Epidermal melanocyte (primary cell): ENCODE data around the gene SHC2.
"Not testable (repeated sequence)": the region's sequence is repeated elsewhere in the genome, so short reads cannot be mapped to it uniquely, and the experiment has no call there.

Source experiments
- DNase-seq: peaks from one replicate; pipeline ENCODE4 v3.0.0; 2011; ENCODE audit warnings: low spot score; ENCODE audit not compliant: insufficient read length

SHC2 gene

DNA sequence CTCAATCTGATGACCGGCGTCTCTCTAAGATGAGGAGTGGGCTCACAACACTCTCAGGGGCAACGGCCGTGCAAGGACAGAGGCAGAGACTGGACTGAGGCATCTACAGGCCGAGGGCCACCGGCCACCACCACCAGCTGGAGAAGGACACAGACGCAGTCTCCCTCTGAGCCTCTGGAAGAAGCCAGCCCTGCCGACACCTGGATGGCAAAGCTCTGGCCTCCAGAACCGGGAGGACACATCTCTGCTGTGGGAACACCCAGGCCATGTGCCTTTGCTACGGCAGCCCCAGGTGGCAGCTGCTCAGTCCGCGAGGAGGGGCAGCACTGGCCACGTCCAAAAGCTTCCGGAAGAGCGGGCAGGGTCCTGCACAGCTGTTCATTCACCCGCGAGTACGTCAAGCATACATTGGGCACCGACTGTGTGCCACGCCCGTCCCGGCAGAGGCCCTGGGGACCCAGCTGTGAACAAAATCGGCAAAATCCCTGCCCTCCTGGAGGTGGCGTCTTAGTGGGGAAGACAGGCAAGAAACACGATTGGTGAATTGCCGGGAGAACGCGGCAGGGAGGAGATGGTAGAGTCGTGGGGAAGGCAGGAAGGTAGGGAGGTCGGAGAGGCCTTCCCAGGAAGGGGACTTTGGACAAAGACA lies 69.0 kb downstream of the SHC2 start:
- no peak for DNase-seq

DNA sequence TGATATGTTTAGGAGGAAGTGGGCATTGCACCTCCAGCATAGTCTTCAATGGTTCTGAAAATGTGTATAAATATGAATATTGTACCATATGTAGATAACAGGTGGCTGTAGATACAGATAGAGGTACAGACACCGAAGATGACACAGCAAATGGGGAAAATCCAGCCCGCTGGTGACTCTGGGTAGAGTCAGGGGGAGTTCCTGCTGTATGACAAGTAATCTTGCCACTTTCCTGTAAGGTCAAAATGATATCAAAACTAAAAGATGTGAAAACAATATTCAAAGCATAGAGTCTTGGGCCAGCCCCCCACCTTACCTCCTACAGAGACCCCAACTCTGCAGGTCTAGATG lies 69.7 kb downstream of the SHC2 start:
- DNase-seq = no peak

DNA sequence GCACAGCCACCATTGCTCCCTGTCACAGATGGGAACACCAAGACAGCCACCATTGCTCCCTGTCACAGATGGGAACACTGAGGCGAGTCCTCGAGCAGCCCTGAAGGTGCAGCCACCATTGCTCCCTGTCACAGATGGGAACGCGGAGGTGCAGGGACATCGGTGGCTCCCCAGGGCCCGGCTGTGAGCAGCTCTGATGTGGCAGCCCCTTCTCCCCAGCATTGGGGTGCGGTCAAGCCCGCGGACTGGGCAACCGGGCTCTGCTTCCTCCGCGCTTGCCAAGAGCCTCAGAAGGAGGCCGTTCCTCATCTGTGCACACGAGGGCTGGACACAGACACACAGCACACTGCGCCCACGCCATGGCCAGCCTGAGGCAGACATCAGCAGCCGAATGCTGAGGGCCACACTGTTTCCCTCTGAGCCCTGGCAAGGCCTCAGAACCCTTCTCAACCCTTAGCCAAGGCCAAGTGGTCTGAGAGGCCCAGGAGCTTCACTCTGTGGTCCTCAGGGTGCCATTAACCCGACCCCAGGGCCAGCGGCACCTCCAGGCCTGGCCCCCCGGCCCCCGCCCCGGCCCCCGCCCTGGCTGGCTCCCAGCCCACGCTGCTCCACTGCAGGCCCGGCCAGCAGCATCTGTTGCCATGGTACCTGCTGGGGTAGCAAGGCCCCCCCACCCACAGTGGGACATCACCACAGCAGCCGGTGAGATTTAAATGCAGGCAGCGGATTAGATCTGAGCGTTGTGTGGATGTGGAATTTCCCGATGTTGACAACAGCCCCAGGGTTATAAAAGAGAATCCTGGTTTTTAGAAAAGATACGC lies 70.2 kb downstream of the SHC2 start:
- no peak for DNase-seq

DNA sequence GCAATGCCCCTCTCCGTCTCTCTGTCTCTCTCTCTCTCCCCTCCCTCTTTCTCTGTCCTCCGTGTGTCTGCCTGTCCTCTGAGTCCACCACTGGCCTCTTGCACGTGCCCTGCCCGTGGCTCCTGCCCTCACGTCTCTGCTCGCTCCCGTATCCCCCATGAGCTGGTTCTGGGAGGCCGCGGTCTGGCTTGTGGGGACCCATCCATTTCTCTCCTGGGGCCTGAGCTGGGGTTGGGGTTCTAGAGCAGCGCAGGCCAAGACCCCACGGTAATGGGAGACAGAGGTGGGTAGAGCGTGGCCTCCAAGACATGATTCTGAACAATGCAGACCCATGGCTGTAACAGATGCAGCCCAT lies 70.9 kb downstream of the SHC2 start:
- no peak for DNase-seq

DNA sequence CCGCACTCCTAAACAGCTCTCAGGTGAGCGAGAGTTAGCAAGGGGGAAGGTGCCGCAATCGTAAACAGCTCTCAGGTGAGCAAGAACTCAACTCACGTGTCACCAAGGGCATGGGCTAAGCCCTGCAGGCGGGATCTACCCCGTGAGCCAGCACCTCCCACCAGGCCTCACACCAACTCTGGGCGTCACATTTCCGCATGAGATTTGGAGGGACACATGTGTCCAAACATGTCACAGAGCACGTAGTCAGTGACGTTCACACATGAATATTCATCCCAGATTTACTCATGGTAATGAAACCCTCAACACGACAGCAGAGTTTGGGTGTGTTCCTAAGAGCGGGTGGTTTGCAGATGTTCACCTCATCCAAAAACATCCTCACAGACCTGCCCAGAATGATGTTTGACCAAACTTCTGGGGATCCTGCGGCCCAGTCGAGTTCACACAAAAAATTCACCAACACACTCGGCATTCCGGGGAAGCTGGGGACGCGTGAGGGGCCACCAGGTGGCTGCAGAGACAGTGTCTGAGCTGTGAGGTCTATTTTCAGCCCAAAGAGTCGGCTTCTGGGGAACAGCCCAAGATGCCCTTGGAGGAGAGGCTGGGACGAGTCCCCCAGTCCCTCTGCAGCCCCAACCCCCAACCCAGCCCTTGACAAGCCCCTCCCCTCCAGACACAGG lies 71.4 kb downstream of the SHC2 start:
- DNase-seq = no peak

DNA sequence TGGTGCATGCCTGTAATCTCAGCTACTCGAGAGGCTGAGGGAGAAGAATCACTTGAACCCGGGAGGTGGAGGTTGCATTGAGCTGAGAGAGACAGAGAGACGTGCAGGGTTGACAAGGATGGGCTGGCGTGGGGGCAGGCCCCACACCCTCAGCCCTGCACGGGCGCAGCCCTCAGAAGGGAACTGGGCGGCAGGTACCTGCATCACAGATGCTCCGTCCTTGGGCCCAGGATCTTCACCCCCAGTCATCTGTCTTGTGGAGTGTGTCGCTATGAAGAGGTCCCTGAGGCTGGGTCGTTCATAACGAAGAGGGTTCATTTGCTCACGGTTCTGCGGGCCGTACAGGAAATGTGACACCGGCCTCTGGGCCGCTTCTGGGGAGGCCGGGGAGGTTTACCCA lies 72.1 kb downstream of the SHC2 start:
- DNase-seq = no peak

DNA sequence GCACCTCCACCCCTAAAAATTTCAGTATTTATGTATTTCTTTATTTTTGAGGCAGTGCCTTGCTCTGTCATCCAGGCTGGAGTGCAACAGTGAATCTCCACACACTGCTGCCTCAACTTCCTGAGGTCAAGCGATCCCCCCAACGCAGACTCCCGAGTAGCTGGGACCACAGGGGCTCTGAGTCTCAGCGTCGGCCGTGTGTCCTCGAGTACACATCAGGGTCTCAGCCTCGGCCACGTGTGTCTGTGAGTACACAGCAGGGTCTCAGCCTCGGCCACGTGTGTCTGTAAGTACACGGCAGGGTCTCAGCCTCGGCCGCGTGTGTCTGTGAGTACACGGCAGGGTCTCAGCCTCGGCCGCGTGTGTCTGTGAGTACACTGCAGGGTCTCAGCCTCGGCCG lies 73.1 kb downstream of the SHC2 start:
- no peak for DNase-seq

DNA sequence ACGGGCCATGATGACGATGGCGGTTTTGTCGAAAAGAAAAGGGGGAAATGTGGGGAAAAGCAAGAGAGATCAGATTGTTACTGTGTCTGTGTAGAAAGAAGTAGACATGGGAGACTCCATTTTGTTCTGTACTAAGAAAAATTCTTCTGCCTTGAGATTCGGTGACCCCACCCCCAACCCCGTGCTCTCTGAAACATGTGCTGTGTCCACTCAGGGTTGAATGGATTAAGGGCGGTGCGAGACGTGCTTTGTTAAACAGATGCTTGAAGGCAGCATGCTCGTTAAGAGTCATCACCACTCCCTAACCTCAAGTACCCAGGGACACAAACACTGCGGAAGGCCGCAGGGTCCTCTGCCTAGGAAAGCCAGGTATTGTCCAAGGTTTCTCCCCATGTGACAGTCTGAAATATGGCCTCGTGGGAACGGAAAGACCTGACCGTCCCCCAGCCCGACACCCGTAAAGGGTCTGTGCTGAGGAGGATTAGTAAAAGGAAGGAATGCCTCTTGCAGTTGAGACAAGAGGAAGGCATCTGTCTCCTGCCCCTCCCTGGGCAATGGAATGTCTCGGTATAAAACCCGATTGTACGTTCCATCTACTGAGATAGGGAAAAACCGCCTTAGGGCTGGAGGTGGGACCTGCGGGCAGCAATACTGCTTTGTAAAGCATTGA lies 74.1 kb downstream of the SHC2 start:
- not testable (repeated sequence) for DNase-seq

DNA sequence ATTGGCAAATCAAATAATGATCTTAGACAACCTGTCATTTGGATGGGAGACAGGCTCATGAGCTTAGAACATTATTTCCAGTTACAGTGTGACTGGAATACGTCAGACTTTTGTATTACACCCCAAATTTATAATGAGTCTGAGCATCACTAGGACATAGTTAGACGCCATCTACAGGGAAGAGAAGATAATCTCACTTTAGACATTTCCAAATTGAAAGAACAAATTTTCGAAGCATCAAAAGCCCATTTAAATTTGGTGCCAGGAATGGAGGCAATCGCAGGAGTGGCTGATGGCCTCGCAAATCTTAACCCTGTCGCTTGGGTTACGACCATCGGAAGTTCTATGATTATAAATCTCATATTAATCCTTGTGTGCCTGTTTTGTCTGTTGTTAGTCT lies 74.6 kb downstream of the SHC2 start:
- not testable (repeated sequence) for DNase-seq

DNA sequence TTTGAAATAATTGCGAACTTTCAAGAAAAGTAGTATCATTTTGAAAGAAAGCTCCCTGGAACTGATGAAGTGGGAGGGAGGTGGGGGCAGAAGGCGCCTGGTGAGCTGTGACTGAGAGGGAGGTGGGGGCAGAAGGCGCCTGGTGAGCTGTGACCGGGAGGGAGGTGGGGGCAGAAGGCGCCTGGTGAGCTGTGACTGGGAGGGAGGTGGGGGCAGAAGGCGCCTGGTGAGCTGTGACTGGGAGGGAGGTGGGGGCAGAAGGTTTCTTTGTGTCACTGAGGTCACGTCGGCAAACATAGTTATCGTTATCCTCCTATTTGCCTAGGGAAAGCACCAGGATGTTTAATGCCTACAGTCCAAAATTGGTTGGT lies 76.0 kb downstream of the SHC2 start:
- no peak for DNase-seq

DNA sequence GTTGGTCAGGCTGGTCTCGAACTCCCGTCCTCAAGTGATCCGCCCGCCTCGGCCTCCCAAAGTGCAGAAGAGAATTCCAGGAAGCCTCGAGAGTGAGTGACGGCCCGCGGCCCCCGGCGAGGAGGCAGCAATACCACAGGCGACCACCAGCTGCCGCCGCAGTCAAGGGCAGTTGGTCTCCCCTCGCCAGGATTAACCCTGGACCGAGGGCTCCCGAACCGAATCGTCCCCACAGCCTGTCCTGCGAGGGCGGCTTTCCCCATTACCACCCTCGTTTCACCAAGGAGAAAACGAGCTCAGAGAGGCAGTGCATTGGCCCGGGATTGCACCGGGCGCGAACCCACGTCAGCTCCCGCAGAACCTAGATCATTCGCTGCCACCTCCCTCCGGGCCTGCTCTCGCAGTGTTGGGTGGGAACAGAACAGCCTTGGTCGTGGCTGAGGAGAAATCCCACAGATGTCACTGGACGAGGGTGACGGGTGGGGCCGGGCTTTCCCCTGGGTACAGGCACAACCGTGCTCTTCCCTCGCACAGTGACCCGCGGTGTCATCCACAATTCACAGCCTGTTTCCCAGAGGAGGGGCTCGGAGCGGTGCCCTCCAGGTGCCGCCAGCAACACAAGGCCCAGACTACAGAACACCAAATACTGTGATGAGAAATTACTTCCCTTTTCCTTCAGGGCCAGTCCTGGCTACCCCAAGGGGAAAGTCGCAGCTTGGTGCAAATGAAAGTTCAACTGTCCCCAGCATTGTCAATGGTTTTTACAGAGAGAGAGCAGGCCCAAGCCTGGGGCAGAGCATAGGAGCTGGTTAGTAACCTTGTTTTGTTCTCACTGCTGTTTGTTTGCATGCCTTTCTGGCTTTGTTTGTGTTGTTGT lies 76.7 kb downstream of the SHC2 start:
- DNase-seq = no peak

DNA sequence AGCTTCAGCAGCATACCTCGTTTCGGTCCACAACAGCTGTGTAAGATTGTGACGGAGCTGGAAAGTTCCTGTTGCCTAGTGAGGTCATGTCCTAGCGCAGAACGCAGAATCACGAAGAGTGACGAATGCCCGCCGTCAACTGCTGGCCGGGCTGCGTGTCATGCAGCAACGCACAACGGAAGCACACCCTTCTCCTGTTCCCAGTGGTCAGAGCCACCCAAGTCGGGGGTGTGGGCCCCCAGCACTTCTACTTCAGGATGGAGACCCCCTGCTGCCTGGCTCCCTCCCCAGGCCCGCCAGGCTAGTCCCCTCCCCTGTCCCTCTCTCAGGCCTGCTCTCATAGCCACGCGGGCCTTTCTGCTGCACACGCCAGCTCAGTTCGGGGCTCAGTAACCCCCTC lies 77.8 kb downstream of the SHC2 start:
- DNase-seq = no peak

DNA sequence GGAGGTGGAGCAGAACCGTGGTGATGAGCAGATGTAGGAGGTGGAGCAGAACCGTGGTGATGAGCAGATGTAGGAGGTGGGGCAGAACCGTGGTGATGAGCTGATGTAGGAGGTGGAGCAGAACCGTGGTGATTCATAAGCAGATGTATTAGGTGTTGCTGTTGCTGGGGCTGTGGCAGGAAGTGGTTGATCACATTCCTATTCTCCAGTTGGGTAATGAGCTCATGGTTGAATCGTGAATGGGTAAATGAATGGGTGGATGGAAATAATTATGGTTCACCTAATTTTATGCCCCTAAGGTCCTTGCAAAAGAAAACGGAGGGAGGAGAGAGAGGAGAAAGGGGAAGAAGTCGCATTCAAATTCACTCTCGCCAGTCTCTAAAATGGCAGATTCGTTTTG lies 78.3 kb downstream of the SHC2 start:
- not testable (repeated sequence) for DNase-seq

DNA sequence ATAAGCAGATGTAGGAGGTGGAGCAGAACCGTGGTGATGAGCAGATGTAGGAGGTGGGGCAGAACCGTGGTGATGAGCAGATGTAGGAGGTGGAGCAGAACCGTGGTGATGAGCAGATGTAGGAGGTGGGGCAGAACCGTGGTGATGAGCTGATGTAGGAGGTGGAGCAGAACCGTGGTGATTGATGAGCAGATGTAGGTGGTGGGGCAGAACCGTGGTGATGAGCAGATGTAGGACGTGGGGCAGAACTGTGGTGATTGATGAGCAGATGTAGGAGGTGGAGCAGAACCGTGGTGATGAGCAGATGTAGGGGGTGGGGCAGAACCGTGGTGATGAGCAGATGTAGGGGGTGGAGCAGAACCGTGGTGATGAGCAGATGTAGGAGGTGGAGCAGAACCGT lies 78.9 kb downstream of the SHC2 start:
- DNase-seq = not testable (repeated sequence)

DNA sequence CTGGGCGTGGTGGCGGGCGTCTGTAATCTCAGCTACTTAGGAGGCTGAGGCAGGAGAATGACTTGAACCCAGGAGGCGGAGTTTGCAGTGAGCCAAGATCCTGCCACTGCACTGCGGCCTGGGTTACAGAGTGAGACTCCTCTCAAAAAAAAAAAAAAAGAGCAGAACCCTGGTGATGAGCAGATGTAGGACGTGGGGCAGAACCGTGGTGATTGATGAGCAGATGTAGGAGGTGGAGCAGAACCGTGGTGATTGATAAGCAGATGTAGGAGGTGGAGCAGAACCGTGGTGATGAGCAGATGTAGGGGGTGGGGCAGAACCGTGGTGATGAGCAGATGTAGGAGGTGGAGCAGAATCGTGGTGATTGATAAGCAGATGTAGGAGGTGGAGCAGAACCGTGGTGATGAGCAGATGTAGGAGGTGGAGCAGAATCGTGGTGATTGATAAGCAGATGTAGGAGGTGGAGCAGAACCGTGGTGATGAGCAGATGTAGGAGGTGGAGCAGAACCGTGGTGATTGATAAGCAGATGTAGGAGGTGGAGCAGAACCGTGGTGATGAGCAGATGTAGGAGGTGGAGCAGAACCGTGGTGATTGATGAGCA lies 80.1 kb downstream of the SHC2 start:
- DNase-seq = not testable (repeated sequence)

DNA sequence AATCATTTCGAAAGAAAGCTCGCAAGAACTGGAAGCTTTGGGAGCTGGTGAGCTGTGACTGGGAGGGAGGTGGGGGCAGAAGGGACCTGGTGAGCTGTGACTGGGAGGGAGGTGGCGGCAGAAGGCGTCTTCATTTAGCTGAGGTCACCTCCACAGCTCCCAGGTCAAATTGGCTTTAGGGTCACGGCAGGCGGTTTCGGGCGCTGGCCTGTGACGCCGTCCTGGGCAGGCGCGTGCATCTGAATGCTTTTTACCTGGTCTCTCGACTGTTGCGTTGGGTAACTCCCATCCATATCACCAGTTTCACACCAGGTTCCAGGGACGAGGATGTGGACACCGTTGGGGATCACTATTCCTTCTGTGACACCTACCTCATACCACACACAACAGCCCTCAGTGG lies 81.0 kb downstream of the SHC2 start:
- DNase-seq = no peak

DNA sequence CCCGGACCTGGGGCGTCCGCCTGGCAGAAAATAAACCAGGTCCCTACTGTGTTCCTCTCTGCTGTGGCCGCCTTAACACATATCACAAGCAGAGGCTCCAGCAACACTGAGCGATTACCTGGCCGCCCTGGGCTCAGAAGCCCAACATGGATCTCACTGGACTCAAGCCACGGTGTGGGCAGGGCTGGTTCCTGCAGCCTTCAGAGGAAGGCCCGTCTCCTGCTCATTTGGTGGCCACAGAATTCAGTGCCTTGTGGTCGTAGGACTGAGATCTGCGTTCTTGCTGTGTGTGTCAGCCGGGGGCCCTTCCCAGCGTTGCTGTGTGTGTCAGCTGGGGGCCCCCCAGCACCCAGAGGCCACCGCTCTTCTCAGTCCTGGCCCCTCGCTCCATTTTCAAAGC lies 82.1 kb downstream of the SHC2 start:
- no peak for DNase-seq

DNA sequence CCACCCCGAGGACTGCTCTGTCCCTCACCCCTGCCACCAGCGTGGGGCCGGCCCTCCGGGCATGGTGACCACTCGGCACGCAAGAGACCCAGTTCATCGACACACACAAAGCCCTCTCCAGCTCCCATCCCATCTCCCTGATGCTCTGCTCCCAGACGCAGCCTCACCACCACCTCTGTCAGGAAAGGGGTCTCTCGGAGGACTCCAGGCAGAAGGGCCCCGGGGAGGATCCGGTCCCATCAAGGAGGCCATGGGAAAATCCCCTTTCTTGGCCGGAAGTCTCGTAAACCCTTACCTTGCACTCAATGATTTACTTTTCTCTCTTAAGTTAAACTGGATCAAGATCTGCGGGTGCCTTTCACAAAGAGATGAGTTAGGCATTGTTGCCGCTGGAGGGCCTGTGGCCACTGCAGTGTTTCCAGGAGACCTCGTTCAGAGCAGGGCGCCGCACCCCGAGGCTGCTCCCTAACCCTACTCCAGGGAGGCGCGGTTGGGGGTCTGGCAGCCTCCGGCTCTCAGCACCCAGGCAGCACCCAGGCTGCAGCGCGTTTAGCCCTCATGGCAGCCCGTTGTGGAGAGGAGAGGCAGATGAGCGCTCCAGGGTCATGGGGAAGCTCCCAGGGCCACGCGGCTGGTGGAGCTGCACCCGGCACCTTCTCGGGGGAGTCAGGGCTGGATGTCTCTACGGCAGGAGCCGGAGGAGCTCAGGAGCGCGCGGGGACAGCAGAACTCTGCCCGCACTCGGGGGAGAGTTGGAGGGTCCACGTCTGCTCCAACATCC lies 82.8 kb downstream of the SHC2 start:
- DNase-seq = no peak

DNA sequence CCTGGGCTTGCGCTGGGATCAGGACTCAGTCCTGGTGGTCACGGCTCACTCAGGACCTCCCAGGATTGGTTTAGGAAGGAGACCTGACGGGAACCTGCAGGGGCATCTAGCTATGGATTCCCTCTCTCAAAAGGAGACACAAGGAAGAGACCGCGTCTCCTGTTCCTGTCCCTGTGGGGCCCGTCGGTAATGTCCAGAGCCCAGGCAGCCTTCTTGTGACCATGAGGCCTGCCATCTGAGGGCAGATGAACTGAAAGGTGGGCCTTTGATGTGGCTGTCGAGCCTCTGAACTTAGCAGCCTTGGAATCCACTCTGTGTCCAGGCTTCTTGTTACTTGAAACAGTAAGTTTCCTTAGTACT lies 84.7 kb downstream of the SHC2 start:
- no peak for DNase-seq
